Ovary (tissue), 3 donors: ENCODE measurements around the gene ZNF672.

Source experiments
- POLR2A ChIP-seq: fragments of 450-650 bp; IDR thresholded peaks from one replicate; pipeline ENCODE4 v1.6.1; 2017; ENCODE audit warnings: antibody characterized with exemption, mild to moderate bottlenecking, moderate library complexity
- TF ChIP-seq, protein P1 (sequence below), 3 donors: fragments of 450-650 bp in 2 of 3; fragments of 200-600 bp in 1 of 3; IDR thresholded peaks; one replicate each; pipeline versions ENCODE4 v1.5.1 to v1.8.0; 2016 to 2022; ENCODE audit warnings: antibody characterized with exemption in 3 of 3, mild to moderate bottlenecking in 1 of 3
- donor health status: DM: no; HTN: no; CAD: no.

DNA sequence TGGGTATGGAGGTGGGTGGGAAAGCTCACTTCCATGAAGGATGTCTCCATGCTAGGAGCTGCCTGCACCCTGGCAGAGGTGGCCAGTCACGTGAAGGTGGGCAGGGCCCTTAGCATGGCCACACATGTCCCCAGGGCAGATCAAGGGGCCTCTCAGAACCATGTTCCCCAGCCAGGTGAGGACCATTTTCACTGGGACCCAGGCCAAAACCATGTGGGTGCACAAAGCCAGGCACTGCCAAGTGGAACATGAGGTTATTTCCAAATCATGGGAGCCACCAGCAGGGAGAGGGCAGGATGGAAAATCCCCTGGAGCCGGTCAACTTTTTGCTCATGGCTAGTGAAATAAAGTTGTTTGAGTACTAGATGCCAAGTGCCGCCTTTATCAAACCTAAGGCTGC lies 11.1 kb downstream of the ZNF672 start:
- TF ChIP-seq, protein P1, sequence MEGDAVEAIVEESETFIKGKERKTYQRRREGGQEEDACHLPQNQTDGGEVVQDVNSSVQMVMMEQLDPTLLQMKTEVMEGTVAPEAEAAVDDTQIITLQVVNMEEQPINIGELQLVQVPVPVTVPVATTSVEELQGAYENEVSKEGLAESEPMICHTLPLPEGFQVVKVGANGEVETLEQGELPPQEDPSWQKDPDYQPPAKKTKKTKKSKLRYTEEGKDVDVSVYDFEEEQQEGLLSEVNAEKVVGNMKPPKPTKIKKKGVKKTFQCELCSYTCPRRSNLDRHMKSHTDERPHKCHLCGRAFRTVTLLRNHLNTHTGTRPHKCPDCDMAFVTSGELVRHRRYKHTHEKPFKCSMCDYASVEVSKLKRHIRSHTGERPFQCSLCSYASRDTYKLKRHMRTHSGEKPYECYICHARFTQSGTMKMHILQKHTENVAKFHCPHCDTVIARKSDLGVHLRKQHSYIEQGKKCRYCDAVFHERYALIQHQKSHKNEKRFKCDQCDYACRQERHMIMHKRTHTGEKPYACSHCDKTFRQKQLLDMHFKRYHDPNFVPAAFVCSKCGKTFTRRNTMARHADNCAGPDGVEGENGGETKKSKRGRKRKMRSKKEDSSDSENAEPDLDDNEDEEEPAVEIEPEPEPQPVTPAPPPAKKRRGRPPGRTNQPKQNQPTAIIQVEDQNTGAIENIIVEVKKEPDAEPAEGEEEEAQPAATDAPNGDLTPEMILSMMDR (IDR thresholded peaks at IDR 0.05), result no peak
- TF ChIP-seq POLR2A, result no peak
